Measurements from ENCODE around the gene TCP11L1. TPM values are rescaled to one million over a fixed set of nuclear protein-coding genes. Genes with fewer than 3 reads are reported as not detected.
A peak's percentile ranks its signal among the peaks of the same experiment; 100 is the strongest.

TCP11L1 gene
- total RNA-seq, 4 donors from 2014 or later, result 33.5 to 73.6 (median 55.4) TPM

DNA sequence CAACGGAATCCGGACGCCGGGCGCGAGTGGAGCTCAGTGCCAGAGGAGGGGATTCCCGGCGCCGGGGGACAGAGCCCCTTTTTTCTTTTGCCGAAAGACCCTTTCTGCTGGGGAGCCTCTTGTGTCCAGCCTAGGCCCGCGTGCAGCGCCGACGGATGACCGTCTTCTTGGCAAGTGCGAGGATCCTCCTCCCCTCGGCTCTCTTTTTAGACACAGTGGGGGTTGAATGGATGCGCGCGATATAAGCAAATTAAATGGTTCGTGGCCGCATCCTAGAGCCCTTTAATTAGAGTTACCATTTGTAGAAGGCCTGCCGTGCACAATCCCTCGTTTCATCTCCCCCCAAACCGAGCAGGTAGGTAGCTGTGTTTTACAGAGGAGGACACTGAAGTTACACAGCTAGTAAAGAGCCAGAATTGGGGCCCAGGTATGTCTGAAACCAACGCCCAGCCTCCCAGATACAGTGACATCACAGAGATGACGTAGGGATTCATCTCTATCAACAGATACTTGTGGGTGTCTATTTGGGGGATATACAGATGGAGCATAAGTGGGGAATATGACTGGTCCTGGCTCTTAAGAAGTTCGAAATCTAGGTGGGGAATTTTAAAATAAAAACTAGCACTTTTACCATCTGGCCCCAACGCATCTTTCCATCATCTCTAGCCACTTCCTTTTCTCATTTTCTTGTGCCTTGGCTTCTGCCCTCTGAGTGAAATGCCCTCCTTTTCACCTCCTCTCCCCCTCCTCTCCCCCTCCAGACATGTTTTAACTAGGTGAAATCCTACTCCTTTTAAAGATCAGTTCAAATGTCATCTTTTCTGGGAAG is 875 bp downstream of the TCP11L1 start:
- 8 to 13% methylated on average over 4 to 7 of the region's 30 CpGs for WGBS, 2 donors (ENCODE audit: low coverage in 1 of 2)
- H3K4me3 ChIP-seq, result peak overlapping the region; percentile 76 to 89
- H3K27ac ChIP-seq, result peak overlapping the region; percentile 86 to 98 (median 97)
- H3K9me3 ChIP-seq, result no peaks in the 10 kb centered on the region
- H3K4me1 ChIP-seq, result peaks cover 3 to 26% (median 6%) of the 10 kb centered on the region in 3 donors
- ATAC-seq, result peak; percentile 9
- H3K27me3 ChIP-seq, result no peaks in the 10 kb centered on the region
- TF ChIP-seq EP300 (IDR thresholded peaks at IDR 0.05) (no peak), POLR2AphosphoS5 (IDR thresholded peaks at IDR 0.05) (no peak), POLR2A (IDR thresholded peaks at IDR 0.05) (no peak)
- TF ChIP-seq, protein P1, sequence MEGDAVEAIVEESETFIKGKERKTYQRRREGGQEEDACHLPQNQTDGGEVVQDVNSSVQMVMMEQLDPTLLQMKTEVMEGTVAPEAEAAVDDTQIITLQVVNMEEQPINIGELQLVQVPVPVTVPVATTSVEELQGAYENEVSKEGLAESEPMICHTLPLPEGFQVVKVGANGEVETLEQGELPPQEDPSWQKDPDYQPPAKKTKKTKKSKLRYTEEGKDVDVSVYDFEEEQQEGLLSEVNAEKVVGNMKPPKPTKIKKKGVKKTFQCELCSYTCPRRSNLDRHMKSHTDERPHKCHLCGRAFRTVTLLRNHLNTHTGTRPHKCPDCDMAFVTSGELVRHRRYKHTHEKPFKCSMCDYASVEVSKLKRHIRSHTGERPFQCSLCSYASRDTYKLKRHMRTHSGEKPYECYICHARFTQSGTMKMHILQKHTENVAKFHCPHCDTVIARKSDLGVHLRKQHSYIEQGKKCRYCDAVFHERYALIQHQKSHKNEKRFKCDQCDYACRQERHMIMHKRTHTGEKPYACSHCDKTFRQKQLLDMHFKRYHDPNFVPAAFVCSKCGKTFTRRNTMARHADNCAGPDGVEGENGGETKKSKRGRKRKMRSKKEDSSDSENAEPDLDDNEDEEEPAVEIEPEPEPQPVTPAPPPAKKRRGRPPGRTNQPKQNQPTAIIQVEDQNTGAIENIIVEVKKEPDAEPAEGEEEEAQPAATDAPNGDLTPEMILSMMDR (IDR thresholded peaks at IDR 0.05), result no peak
- peaks cover 0 to 20% of the 10 kb centered on the region in 2 donors for H3K36me3 ChIP-seq

DNA sequence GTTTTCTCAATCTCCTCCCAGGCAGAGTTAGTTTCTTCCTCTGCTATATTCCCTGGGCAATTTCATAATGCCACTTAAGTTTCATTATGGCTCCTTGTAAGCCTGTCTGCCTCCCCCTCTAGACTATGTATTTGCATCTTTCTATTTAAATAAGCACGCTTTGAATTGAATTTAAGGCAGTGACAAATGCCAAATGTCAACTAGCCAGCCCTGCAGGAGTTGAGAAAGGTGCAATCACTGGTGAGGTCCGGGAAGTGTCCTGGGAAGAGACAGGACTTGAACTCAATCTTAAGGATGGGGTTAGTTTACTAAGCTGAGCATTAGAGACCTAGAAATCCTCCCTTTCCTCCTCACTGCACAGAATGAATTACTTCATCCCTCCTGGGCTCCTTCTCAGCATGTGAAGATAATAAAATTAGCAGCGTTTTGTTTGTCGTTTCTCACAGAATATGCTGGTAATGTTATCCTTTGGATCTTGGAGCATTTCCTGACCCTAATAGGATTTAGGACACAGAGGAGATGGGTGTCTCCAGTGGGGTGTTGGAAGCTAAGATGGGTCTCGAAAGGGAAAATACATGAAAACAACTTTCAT is 1.6 kb downstream of the TCP11L1 start:
- Histone ChIP-seq H3K27ac (peak overlapping the region in 3 of 4 donors; percentile 96 to 98 (median 98)), H3K27me3 (no peaks in the 10 kb centered on the region), H3K36me3 (peaks cover 0 to 27% of the 10 kb centered on the region in 2 donors), H3K9me3 (no peaks in the 10 kb centered on the region), H3K4me1 (peaks cover 3 to 32% (median 6%) of the 10 kb centered on the region in 3 donors), H3K4me3 (peak overlapping the region in 1 of 2 donors; percentile 89)
- 45 to 47% methylated on average over 3 to 5 of the region's 5 CpGs for WGBS, 2 donors (ENCODE audit: low coverage in 1 of 2)
- no peak for ATAC-seq
- TF ChIP-seq, protein P1 (IDR thresholded peaks at IDR 0.05), result no peak
- TF ChIP-seq POLR2A (IDR thresholded peaks at IDR 0.05), result no peak
- TF ChIP-seq POLR2AphosphoS5 (IDR thresholded peaks at IDR 0.05), result no peak
- no peak for TF ChIP-seq EP300 (IDR thresholded peaks at IDR 0.05)

GRCh38 chr11:33043221-33043830 is 4.0 kb downstream of the TCP11L1 start:
- no peak for ATAC-seq
- Histone ChIP-seq H3K4me3 (no peak overlapping the region), H3K9me3 (no peaks in the 10 kb centered on the region), H3K27ac (no peak overlapping the region), H3K4me1 (peaks cover 3 to 37% (median 6%) of the 10 kb centered on the region in 3 donors), H3K27me3 (no peaks in the 10 kb centered on the region), H3K36me3 (peaks cover 0 to 49% of the 10 kb centered on the region in 2 donors)
- TF ChIP-seq POLR2AphosphoS5 (IDR thresholded peaks at IDR 0.05) (no peak), POLR2A (IDR thresholded peaks at IDR 0.05) (no peak), EP300 (IDR thresholded peaks at IDR 0.05) (no peak)
- TF ChIP-seq, protein P1 (IDR thresholded peaks at IDR 0.05), result no peak
- WGBS, 2 donors (ENCODE audit: low coverage in 1 of 2), result 63 to 67% methylated on average over 2 of the region's 2 CpGs

GRCh38 chr11:33044285-33044756 is 4.9 kb downstream of the TCP11L1 start:
- ATAC-seq, result no peak
- WGBS, 2 donors (ENCODE audit: low coverage in 1 of 2), result 88 to 90% methylated on average over 4 of the region's 4 CpGs
- Histone ChIP-seq H3K4me3 (no peak overlapping the region), H3K9me3 (no peaks in the 10 kb centered on the region), H3K36me3 (peaks cover 0 to 57% of the 10 kb centered on the region in 2 donors), H3K27me3 (no peaks in the 10 kb centered on the region), H3K27ac (no peak overlapping the region), H3K4me1 (peaks cover 3 to 32% (median 6%) of the 10 kb centered on the region in 3 donors)
- TF ChIP-seq EP300 (IDR thresholded peaks at IDR 0.05) (no peak), POLR2A (IDR thresholded peaks at IDR 0.05) (no peak), POLR2AphosphoS5 (IDR thresholded peaks at IDR 0.05) (no peak)
- TF ChIP-seq, protein P1 (IDR thresholded peaks at IDR 0.05), result no peak

All from gastroesophageal sphincter (tissue), 4 donors.